T-cell (primary cell): ENCODE measurements around the gene CFD. TPM values are rescaled to one million over a fixed set of nuclear protein-coding genes. Genes with fewer than 3 reads are reported as not detected.
"Not testable (repeated sequence)": the region's sequence is repeated elsewhere in the genome, so short reads cannot be mapped to it uniquely, and the experiment has no call there.

Experiments used
- ATAC-seq, 4 experiments: fragments of 200-7000 bp in 3 of 4; fragments of 150-1000 bp in 1 of 4; cut with Tn5 transposase; replicated peaks in 1 of 4; 1 replicate in 3 of 4; 2 replicates in 1 of 4; pipeline ENCODE4 v1.10.0; 2021; ENCODE audit warnings: moderate library complexity in 3 of 4, mild to moderate bottlenecking in 2 of 4, moderate number of reproducible peaks in 1 of 4
- CTCF ChIA-PET, 2 donors: fragments of 300-600 bp; sonication (Branson Sonifier 250); formaldehyde crosslinking; loops; one replicate each; lab custom pipeline; 2022; ENCODE audit warnings: antibody characterized with exemption in 2 of 2; lab: Charles Lee
- POLR2A ChIA-PET, 2 donors: fragments of 300-600 bp; sonication (Branson Sonifier 250); formaldehyde crosslinking; loops; one replicate each; lab custom pipeline; 2022; ENCODE audit warnings: antibody characterized with exemption in 2 of 2; lab: Charles Lee
- DNase-seq, 35 experiments: peaks; one replicate each; pipeline versions ENCODE4 v3.0.0 to v3.0.0-alpha.2; 2013 to 2023
- H3K27ac ChIP-seq: one replicate; pipeline ENCODE4 v1.5.1; 2013; ENCODE audit warnings: low read length
- H3K27me3 ChIP-seq, 2 experiments: replicated peaks in 1 of 2; 1 replicate in 1 of 2; 2 replicates in 1 of 2; pipeline versions ENCODE4 v1.6.1 to v1.7.0; 2013; ENCODE audit warnings: low read length in 1 of 2, mixed read lengths in 1 of 2; ENCODE audit not compliant: control insufficient read depth in 2 of 2, insufficient read depth in 2 of 2; ENCODE audit errors: extremely low read depth in 1 of 2
- H3K36me3 ChIP-seq, 2 donors: 1 replicate in 1 of 2; 2 replicates in 1 of 2; pipeline versions ENCODE4 v1.6.1 to v1.7.0; 2013; ENCODE audit warnings: low read length in 1 of 2; ENCODE audit not compliant: control insufficient read depth in 2 of 2, insufficient read depth in 1 of 2; ENCODE audit errors: extremely low read depth in 1 of 2
- H3K4me1 ChIP-seq, 2 experiments: 1 replicate in 1 of 2; 2 replicates in 1 of 2; pipeline versions ENCODE4 v1.6.1 to v1.7.0; 2013; ENCODE audit warnings: low read length in 2 of 2, mixed read lengths in 1 of 2; ENCODE audit not compliant: insufficient read depth in 2 of 2, control insufficient read depth in 1 of 2; ENCODE audit errors: extremely low read depth in 1 of 2
- H3K4me3 ChIP-seq, 2 donors: 1 replicate in 1 of 2; 2 replicates in 1 of 2; pipeline versions ENCODE4 v1.5.1 to v1.7.0; 2013; ENCODE audit warnings: mild to moderate bottlenecking in 2 of 2, low read length in 1 of 2, moderate library complexity in 1 of 2; ENCODE audit not compliant: control insufficient read depth in 1 of 2; ENCODE audit errors: extremely low read depth in 1 of 2
- H3K9me3 ChIP-seq: 2 replicates; pipeline ENCODE4 v1.7.0; 2013
- H3K27ac Mint-ChIP-seq, 2 donors: one replicate each; pipeline ENCODE4 v1.8.0; 2020 to 2021; ENCODE audit warnings: mild to moderate bottlenecking in 2 of 2, mixed read lengths in 2 of 2
- H3K27me3 Mint-ChIP-seq, 2 donors: one replicate each; pipeline ENCODE4 v1.8.0; 2021 to 2022; ENCODE audit warnings: mixed read lengths in 2 of 2
- H3K36me3 Mint-ChIP-seq: one replicate; pipeline ENCODE4 v1.8.0; 2021; ENCODE audit warnings: mixed read lengths
- H3K4me1 Mint-ChIP-seq, 3 donors: one replicate each; pipeline ENCODE4 v1.8.0; 2020 to 2022; ENCODE audit warnings: mixed read lengths in 3 of 3, mild to moderate bottlenecking in 1 of 3
- H3K4me3 Mint-ChIP-seq, 3 donors: one replicate each; pipeline ENCODE4 v1.8.0; 2020 to 2022; ENCODE audit warnings: mild to moderate bottlenecking in 3 of 3, mixed read lengths in 3 of 3, moderate library complexity in 3 of 3
- H3K9me3 Mint-ChIP-seq, 3 donors: one replicate each; pipeline ENCODE4 v1.8.0; 2020 to 2022; ENCODE audit warnings: mixed read lengths in 3 of 3
- WGBS: methylation state at CpG from one replicate; pipeline ENCODE4 v1.1.5; 2013; ENCODE audit warnings: missing lambda C conversion rate; ENCODE audit not compliant: insufficient coverage; 5-methylcytosine and 5-hydroxymethylcytosine counted together
- total RNA-seq, 35 experiments: library from RNA in 6 of 35; stranded (reverse) in 6 of 35; fragments of 120-200 nt in 1 of 35; gene quantifications; one replicate each; pipeline versions ENCODE4 v1.2.1 to v1.2.4 and lab custom pipeline; 2013 to 2026

CFD gene
- total RNA-seq, 5 donors from 2014 or later (not counting 1 experiment from before 2014, with no cell fraction given), result 2.8 to 10.3 (median 5.6) TPM

DNA sequence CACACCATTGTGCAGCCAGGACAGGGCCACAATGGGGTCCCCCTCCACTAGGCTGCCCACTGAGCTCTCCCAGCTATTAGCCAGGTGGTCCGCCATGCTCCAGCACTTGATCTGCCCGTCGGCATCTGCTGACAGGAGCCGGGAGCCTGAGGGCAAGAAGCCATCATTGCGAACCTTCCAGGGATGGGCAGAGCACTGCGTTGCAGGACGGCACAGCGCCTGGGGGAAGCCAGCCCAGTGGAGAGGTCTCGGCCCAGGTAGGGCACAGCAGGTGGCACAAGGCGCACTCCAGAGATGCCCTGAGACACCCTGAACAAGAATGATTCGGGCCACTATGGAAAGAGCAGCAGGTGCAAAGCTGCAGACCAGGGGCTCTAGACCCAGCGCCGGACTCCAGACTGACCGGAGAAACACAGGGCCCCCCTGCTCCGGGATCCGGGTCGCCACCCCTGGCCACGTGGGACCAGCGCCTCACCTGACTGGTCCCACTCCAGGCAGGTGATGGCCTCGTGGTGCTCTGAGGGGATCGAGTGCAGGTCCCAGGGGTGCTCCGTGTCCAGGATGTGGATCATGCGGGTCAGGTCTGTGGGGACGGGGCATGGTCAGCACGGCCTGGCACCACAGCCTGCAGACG lies 30.3 kb downstream of the CFD start:
- H3K4me1 ChIP-seq, result peaks cover 0 to 73% of the 10 kb centered on the region in 2 experiments
- CTCF ChIA-PET, result no interaction called here

DNA sequence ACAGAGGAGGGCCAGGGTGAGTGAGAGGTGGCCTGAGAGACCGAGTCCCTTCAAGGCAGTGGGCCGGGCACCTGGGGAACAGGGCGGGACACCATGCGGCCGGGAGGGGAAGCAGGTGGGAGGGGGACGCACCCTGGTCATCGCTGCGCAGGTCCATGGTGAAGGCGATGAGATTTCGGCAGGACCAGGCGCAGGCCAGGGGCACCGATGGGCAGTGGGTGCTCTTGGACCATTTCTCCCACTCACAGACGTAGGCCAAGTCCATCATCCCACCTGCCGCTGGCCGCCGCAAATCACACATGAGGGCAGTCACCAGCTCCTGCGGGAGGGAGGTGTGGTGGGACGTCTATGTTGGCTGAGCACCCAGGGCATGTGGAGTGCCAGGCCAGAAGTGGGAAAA lies 31.4 kb downstream of the CFD start:
- 98% methylated on average over 6 of the region's 18 CpGs for WGBS
- peak overlapping the region; percentile 46 to 69 for H3K27ac Mint-ChIP-seq
- ChIA-PET POLR2A (interaction anchor here in 1 of 2 donors (0.6 kb wide), 1 partner anchor 152 kb away, joined by 7 read pairs; no protein-coding TSS in a partner anchor), CTCF (interaction anchor here in 1 of 2 donors (0.6 kb wide), 1 partner anchor 12 kb away, joined by 4 read pairs; no protein-coding TSS in a partner anchor)
- no peak for DNase-seq
- no peak for ATAC-seq
- peaks cover 6% of the 10 kb centered on the region for H3K36me3 Mint-ChIP-seq
- H3K9me3 Mint-ChIP-seq, result no peaks in the 10 kb centered on the region
- Histone ChIP-seq H3K4me1 (peaks cover 0 to 68% of the 10 kb centered on the region in 2 experiments), H3K36me3 (peaks cover 16 to 36% of the 10 kb centered on the region in 2 donors), H3K27ac (no peak overlapping the region), H3K4me3 (no peak overlapping the region), H3K27me3 (no peaks in the 10 kb centered on the region), H3K9me3 (no peaks in the 10 kb centered on the region)
- peak overlapping the region; percentile 65 to 76 (median 70) for H3K4me3 Mint-ChIP-seq
- peaks cover 14 to 48% (median 21%) of the 10 kb centered on the region in 3 donors for H3K4me1 Mint-ChIP-seq
- H3K27me3 Mint-ChIP-seq, result peaks cover 0 to 4% of the 10 kb centered on the region in 2 donors

More for the DNA sequence above, 30.3 kb downstream of the CFD start:
- peak overlapping the region; percentile 15 to 28 for H3K27ac Mint-ChIP-seq
- peak overlapping the region; percentile 9 to 76 (median 34) for H3K4me3 Mint-ChIP-seq
- POLR2A ChIA-PET, result no interaction called here
- H3K4me3 ChIP-seq, result no peak overlapping the region
- H3K9me3 ChIP-seq, result no peaks in the 10 kb centered on the region
- no peak for ATAC-seq
- DNase-seq, result no peak
- peaks cover 27 to 45% of the 10 kb centered on the region in 2 donors for H3K36me3 ChIP-seq
- peaks cover 0 to 4% of the 10 kb centered on the region in 2 donors for H3K27me3 Mint-ChIP-seq
- H3K27ac ChIP-seq, result no peak overlapping the region
- peaks cover 14 to 48% (median 19%) of the 10 kb centered on the region in 3 donors for H3K4me1 Mint-ChIP-seq
- H3K36me3 Mint-ChIP-seq, result peaks cover 6% of the 10 kb centered on the region
- H3K9me3 Mint-ChIP-seq, result no peaks in the 10 kb centered on the region
- 98% methylated on average over 26 of the region's 26 CpGs for WGBS
- no peaks in the 10 kb centered on the region for H3K27me3 ChIP-seq

DNA sequence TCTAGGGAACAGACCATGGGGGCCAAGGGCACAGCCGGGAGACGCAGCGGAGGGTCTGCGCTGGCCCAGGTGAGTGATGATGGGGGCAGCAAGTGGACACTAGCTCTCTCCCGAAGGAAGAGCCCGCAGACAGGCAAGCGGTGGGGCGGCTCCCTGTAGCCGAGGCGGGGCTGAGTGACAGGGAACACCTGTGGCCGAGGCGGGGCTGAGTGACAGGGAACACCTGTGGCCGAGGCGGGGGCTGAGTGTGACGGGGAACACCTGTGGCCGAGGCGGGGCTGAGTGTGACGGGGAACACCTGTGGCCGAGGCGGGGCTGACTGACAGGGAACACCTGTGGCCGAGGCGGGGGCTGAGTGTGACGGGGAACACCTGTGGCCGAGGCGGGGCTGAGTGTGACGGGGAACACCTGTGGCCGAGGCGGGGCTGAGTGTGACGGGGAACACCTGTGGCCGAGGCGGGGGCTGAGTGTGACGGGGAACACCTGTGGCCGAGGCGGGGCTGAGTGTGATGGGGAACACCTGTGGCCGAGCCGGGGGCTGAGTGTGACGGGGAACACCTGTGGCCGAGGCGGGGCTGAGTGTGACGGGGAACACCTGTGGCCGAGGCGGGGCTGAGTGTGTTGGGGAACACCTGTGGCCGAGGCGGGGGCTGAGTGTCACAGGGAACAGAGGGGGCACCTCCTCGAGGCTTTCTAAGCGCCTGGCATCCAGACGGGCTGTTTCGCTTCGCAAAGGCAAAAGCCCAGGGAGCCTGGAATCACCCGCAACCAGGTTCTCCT lies 32.1 kb downstream of the CFD start:
- H3K9me3 ChIP-seq, ATAC-seq, DNase-seq, H3K27me3 Mint-ChIP-seq, H3K9me3 Mint-ChIP-seq, H3K27me3 ChIP-seq, H3K27ac ChIP-seq, H3K36me3 Mint-ChIP-seq: not testable (repeated sequence)
- ChIA-PET POLR2A (interaction anchor here in 1 of 2 donors (0.6 kb wide), 1 partner anchor 151 kb away, joined by 7 read pairs; no protein-coding TSS in a partner anchor), CTCF (interaction anchor here in 1 of 2 donors (0.6 kb wide), 1 partner anchor 11 kb away, joined by 4 read pairs; no protein-coding TSS in a partner anchor)
- H3K36me3 ChIP-seq, result peaks cover 18 to 30% of the 10 kb centered on the region in 2 donors
- peaks cover 0 to 61% of the 10 kb centered on the region in 2 experiments for H3K4me1 ChIP-seq
- Mint-ChIP-seq H3K4me1 (peaks cover 14 to 54% (median 21%) of the 10 kb centered on the region in 3 donors), H3K27ac (peak overlapping the region; percentile 46 to 69), H3K4me3 (peak overlapping the region; percentile 73 to 87 (median 78))
- peak overlapping the region; percentile 64 to 71 for H3K4me3 ChIP-seq
- WGBS, result 89% methylated on average over 37 of the region's 50 CpGs

DNA sequence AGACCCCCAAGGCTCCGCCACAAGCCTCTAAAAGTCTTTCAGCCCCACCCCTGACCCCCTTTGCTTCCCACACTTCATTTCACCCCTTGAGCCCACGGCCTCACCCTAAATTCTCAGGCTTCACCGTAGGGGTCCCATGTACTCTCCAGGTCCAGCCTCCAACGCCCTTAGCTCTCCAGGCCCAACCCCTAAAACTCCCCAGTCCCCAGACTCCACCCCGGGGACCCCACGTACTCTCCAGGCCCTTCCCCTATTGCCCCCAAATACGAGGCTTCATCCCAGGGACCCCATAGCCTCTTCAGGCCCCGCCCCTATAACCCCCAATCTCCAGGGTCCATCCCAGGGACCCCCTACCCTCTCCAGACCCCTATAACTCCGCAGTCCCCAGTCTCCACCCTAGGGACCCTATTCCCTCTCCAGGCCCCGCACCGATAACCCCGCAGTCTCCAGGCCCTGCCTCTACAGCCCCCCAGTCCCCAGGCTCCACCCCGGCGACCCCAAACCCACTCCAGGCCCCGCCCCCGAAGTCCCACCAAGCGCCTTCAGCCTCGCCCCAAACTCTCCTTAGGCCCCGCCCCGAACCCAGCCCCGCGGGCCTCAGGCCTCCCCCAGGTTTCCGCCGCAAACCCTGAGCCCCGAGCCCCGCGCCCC lies 32.9 kb downstream of the CFD start:
- peaks cover 12% of the 10 kb centered on the region for H3K36me3 Mint-ChIP-seq
- WGBS, result 6% methylated on average over 23 of the region's 27 CpGs
- peak overlapping the region; percentile 73 to 87 (median 78) for H3K4me3 Mint-ChIP-seq
- ChIA-PET CTCF (interaction anchor here in 1 of 2 donors (1.2 kb wide), 2 partner anchors 19 to 29 kb away, joined by 4 to 5 read pairs; no protein-coding TSS in a partner anchor), POLR2A (no interaction called here)
- no peaks in the 10 kb centered on the region for H3K9me3 Mint-ChIP-seq
- ATAC-seq, result no peak
- H3K36me3 ChIP-seq, result peaks cover 16 to 34% of the 10 kb centered on the region in 2 donors
- peak in 2 of 35 experiments; percentile 21 to 39 for DNase-seq
- H3K27ac ChIP-seq, result peak overlapping the region; percentile 67
- H3K27me3 Mint-ChIP-seq, result peaks cover 0 to 4% of the 10 kb centered on the region in 2 donors
- no peaks in the 10 kb centered on the region for H3K9me3 ChIP-seq
- peaks cover 14 to 54% (median 23%) of the 10 kb centered on the region in 3 donors for H3K4me1 Mint-ChIP-seq
- H3K27me3 ChIP-seq, result no peaks in the 10 kb centered on the region
- peaks cover 0 to 54% of the 10 kb centered on the region in 2 experiments for H3K4me1 ChIP-seq
- peak overlapping the region; percentile 64 to 71 for H3K4me3 ChIP-seq
- peak overlapping the region; percentile 68 to 79 for H3K27ac Mint-ChIP-seq

DNA sequence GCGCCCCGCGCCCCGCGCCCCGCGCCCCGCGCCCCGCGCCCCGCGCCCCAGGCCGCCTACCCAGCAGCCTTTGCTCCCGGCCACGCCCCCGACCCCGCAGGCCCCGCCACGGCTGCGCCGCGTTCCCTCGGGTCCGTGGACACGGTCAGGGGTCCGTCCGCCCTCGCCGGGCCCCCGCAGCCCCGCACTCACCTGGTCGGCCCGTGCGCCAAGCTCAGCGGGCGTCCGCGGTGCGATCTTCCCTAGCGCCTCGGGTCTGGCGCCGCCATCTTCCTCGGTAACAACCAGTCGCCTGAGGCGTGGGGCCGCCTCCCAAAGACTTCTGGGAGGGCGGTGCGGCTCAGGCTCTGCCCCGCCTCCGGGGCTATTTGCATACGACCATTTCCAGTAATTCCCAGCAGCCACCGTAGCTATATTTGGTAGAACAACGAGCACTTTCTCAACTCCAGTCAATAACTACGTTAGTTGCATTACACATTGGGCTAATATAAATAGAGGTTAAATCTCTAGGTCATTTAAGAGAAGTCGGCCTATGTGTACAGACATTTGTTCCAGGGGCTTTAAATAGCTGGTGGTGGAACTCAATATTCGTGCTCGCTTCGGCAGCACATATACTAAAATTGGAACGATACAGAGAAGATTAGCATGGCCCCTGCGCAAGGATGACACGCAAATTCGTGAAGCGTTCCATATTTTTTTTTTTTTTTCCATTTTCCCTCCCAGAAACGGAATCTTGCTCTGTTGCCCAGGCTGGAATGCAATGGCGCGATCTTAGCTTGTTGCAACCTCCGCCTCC lies 33.6 kb downstream of the CFD start, which contains the start of the genes MED16 and RNU6-9:
Gene MED16, minus strand, starts transcription at position 294 of the 796 bp plus-strand sequence. CDS start 2,056 bp downstream, outside the sequence.
Gene RNU6-9, plus strand, starts transcription at position 591 of the 796 bp plus-strand sequence.
- 2% methylated on average over 60 of the region's 69 CpGs for WGBS
- H3K27me3 ChIP-seq, result no peaks in the 10 kb centered on the region
- Mint-ChIP-seq H3K9me3 (no peaks in the 10 kb centered on the region), H3K4me3 (peak within 1 kb of the TSS; percentile 85 to 93 (median 87)), H3K36me3 (peaks cover 12% of the 10 kb centered on the region), H3K27ac (peak within 1 kb of the TSS; percentile 99 to 100), H3K27me3 (peaks cover 0 to 4% of the 10 kb centered on the region in 2 donors), H3K4me1 (peaks cover 14 to 51% (median 23%) of the 10 kb centered on the region in 3 donors)
- H3K4me1 ChIP-seq, result peaks cover 0 to 46% of the 10 kb centered on the region in 2 experiments
- peaks cover 11 to 36% of the 10 kb centered on the region in 2 donors for H3K36me3 ChIP-seq
- H3K4me3 ChIP-seq, result peak within 1 kb of the TSS; percentile 64 to 75
- peak; percentile 80 to 92 (median 88) for ATAC-seq
- peak within 1 kb of the TSS; percentile 89 for H3K27ac ChIP-seq
- peak; percentile 83 to 96 (median 89) for DNase-seq
- ChIA-PET CTCF (interaction anchor here in 1 of 2 donors (0.9 to 1.2 kb wide), 4 partner anchors 14 to 30 kb away, joined by 3 to 5 read pairs (median 4); no protein-coding TSS in a partner anchor), POLR2A (interaction anchor here in 1 of 2 donors (0.8 to 1.2 kb wide), 2 partner anchors 12 to 121 kb away, joined by 3 to 6 read pairs; no protein-coding TSS in a partner anchor)
- no peaks in the 10 kb centered on the region for H3K9me3 ChIP-seq
